ENCODE data around the gene NGB. TPM values are rescaled to one million over a fixed set of nuclear protein-coding genes. Genes with fewer than 3 reads are reported as not detected.
"Not testable (repeated sequence)": the region's sequence is repeated elsewhere in the genome, so short reads cannot be mapped to it uniquely, and the experiment has no call there.

The NGB gene
- total RNA-seq, 1 donor from 2014 or later = not detected

DNA sequence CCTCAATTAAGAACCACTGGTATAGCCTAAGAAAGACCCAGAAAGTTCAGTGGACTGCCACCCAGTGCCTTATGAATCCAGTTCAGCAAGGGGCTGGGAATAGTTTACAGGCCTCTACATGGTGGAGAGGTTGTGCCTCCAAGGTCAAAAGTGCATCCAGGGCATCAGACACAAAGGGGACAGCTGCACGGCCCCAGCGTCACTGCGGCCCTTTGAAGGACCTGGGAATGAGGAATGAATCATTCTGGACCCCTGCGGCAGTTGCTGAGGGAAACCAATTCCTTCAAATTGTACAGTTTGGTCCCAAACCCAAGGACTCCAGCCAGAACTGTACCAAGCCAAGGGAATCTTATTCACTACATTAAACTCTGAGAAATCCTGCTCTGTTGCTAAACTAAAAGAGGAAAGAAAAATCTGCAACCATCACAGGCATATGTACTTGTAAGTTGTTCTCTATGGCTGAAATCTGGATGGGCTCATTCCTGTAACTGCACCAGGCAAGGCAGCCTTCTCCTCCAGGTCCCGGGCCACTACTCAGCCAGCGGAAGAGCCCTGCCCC is 10.9 kb upstream of the NGB start:
- Mint-ChIP-seq H3K4me1 (ENCODE audit: unreplicated experiment) (peaks cover 6% of the 10 kb centered on the region), H3K36me3 (peaks cover 17% of the 10 kb centered on the region), H3K4me3 (no peak overlapping the region), H3K9me3 (no peaks in the 10 kb centered on the region), H3K27me3 (no peaks in the 10 kb centered on the region), H3K27ac (no peak overlapping the region)
- no peak for DNase-seq (ENCODE audit: extremely low spot score, unreplicated experiment)
- TF ChIP-seq, protein P1, sequence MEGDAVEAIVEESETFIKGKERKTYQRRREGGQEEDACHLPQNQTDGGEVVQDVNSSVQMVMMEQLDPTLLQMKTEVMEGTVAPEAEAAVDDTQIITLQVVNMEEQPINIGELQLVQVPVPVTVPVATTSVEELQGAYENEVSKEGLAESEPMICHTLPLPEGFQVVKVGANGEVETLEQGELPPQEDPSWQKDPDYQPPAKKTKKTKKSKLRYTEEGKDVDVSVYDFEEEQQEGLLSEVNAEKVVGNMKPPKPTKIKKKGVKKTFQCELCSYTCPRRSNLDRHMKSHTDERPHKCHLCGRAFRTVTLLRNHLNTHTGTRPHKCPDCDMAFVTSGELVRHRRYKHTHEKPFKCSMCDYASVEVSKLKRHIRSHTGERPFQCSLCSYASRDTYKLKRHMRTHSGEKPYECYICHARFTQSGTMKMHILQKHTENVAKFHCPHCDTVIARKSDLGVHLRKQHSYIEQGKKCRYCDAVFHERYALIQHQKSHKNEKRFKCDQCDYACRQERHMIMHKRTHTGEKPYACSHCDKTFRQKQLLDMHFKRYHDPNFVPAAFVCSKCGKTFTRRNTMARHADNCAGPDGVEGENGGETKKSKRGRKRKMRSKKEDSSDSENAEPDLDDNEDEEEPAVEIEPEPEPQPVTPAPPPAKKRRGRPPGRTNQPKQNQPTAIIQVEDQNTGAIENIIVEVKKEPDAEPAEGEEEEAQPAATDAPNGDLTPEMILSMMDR (conservative IDR thresholded peaks at IDR 0.05) = no peak

DNA sequence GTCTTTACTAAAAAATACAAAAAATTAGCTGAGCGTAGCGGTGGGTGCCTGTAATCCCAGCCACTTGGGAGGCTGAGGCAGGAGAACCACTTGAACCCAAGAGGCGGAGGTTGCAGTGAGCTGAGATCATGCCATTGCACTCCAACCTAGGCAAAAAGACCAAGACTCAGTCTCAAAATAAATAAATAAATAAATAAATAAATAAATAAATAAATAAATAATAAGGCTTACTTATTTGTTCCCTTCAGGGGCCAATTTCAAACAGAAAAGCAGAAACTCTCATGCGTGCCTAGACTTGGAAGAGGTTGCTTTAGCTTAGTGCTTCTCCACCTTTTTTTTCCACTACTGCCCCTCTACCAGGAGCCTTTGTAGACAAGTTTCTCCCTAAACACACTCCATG is 9.9 kb upstream of the NGB start:
- H3K27me3 Mint-ChIP-seq; H3K27ac Mint-ChIP-seq; H3K4me1 Mint-ChIP-seq (ENCODE audit: unreplicated experiment); DNase-seq (ENCODE audit: extremely low spot score, unreplicated experiment); H3K9me3 Mint-ChIP-seq; H3K4me3 Mint-ChIP-seq: not testable (repeated sequence)
- peaks cover 11% of the 10 kb centered on the region for H3K36me3 Mint-ChIP-seq

DNA sequence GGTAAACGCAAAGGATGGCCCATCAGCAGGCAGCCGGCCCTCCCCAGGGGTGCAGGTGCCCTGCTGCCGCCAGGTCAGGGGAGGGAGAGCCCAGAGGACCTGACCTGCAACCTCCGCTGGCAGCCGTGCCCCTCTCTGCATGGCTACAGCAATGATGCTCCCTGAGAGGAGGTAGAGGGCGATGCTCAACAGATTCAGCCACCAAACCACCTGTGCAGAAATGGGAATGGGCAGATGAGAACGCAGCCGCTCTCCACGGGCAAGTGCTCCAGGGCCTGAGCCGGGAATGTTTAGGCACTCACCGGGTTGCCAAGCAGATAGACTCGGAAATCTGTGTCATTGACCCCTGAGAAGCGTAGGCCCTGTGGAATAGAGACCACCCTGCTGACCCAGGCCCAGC is 8.7 kb upstream of the NGB start:
- Mint-ChIP-seq H3K4me1 (ENCODE audit: unreplicated experiment) (peaks cover 6% of the 10 kb centered on the region), H3K9me3 (no peaks in the 10 kb centered on the region), H3K4me3 (no peak overlapping the region), H3K36me3 (peaks cover 8% of the 10 kb centered on the region), H3K27ac (no peak overlapping the region), H3K27me3 (no peaks in the 10 kb centered on the region)
- no peak for DNase-seq (ENCODE audit: extremely low spot score, unreplicated experiment)
- TF ChIP-seq, protein P1 (conservative IDR thresholded peaks at IDR 0.05) = no peak

DNA sequence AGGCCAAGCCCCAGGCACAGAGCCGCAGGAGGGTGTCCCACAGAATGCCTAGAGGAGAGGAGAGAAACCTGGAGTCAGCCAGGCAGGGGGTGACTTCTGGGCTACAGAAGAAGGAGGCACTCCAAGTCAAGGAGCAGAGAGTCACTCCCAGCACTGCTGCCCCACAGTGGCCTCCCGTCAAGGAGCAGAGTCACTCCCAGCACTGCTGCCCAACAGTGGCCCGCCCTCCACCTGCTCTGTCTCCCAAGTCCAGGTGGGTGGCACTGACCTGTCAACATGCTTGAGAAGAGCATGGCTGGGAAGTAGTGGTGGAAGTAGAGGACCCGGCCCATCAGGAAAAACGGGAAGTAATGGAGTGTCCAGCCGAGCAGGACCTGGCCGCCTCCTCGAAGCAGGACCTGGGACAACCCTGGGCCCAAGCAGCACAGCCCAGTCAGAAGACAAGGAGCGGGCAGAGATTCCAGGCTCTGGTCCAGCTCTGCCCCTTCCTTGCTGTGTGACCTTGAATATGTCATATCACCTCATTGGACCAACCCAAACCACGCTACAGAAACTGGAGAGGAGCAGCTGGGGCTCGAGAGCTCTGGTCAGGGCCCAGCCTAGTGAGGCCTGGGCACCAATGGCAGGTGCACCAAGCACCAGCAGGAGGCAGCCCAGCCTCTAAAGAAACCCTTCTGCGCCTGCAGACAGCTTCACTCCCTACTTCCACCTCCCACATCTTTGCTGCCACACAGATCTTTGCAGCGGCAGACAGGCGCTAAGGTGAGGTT is 7.6 kb upstream of the NGB start:
- Mint-ChIP-seq H3K4me1 (ENCODE audit: unreplicated experiment) (peaks cover 6% of the 10 kb centered on the region), H3K27ac (no peak overlapping the region)

DNA sequence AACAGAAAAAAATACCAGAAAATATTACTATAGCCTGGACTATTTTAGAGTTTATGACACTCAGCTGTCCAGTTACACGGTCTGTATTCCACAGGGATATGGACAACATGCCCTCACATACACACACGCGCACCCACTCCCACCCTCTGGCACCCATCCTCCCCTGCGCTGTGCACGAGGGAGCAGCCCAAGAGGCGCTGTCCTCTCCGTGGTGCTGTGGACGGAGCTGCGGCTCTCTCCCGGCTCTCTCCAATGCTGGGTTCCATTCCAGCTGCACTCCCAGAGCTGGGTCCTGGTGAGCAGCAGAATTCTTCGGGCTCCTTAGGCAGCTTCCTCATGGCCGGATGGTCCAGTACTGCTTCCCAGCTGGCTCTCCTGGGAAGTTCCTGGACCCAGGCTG is 6.0 kb upstream of the NGB start:
- Mint-ChIP-seq H3K4me3 (no peak overlapping the region), H3K4me1 (ENCODE audit: unreplicated experiment) (peaks cover under 1% of the 10 kb centered on the region), H3K27ac (no peak overlapping the region), H3K27me3 (peaks cover 21% of the 10 kb centered on the region), H3K36me3 (peaks cover 3% of the 10 kb centered on the region), H3K9me3 (no peaks in the 10 kb centered on the region)
- no peak for DNase-seq (ENCODE audit: extremely low spot score, unreplicated experiment)
- TF ChIP-seq, protein P1 (conservative IDR thresholded peaks at IDR 0.05) = no peak

More for the DNA sequence above, 7.6 kb upstream of the NGB start:
- no peak overlapping the region for H3K4me3 Mint-ChIP-seq
- peaks cover 3% of the 10 kb centered on the region for H3K36me3 Mint-ChIP-seq
- no peaks in the 10 kb centered on the region for H3K9me3 Mint-ChIP-seq
- H3K27me3 Mint-ChIP-seq = peaks cover 5% of the 10 kb centered on the region
- DNase-seq (ENCODE audit: extremely low spot score, unreplicated experiment) = no peak
- TF ChIP-seq, protein P1 (conservative IDR thresholded peaks at IDR 0.05) = no peak

DNA sequence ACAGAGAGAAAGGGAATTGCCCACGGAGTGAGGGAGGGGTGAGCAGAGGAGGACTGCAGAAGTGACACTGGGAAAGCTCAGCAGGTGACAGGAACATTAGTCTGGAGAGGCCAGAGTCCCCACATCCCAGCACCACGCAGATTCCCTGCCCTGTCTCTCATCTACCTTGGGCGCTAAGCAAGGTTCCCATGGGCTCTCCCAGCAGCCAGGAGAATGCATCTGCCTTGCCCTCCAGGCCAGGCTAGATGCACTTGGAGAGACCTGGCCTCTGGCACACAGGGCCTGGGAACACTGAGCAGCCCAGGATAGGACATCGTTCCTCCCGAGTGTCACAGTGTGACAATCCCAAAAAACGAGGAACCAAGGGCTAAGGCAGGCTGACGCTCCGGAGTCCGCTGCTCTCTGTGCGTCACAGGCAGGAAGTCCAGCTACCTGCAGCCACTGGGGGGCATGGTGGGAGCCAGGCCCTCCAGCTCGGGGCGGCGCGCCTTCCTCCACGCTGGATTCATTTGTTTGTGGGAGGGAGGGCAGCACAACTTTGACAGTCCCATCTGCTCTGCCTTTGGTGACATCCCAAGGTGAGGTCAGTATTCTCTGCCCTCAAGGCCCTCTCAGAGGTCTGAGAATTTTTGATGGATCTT is 5.4 kb upstream of the NGB start:
- TF ChIP-seq, protein P1 (conservative IDR thresholded peaks at IDR 0.05) = no peak
- Mint-ChIP-seq H3K27ac (no peak overlapping the region), H3K36me3 (peaks cover 3% of the 10 kb centered on the region), H3K4me3 (no peak overlapping the region), H3K27me3 (peaks cover 27% of the 10 kb centered on the region), H3K9me3 (no peaks in the 10 kb centered on the region), H3K4me1 (ENCODE audit: unreplicated experiment) (no peaks in the 10 kb centered on the region)
- no peak for DNase-seq (ENCODE audit: extremely low spot score, unreplicated experiment)

Data from type B pancreatic cell (in vitro differentiated cells).